ENCODE measurements around the gene CDC42BPB. TPM values are rescaled to one million over a fixed set of nuclear protein-coding genes. Genes with fewer than 3 reads are reported as not detected.

The CDC42BPB gene
- total RNA-seq, 1 donor from 2014 or later = 147 TPM

- DNase-seq (ENCODE audit: low read depth) = no peak
- no peak overlapping the region for H3K4me3 ChIP-seq (ENCODE audit: low read depth, low read length)
- TF ChIP-seq CTCF (IDR thresholded peaks at IDR 0.05; ENCODE audit: insufficient read depth, low read length, poor library complexity, severe bottlenecking) = peak; percentile 9
- H3K36me3 ChIP-seq (ENCODE audit: control insufficient read depth, insufficient read depth, low read length) = no peaks in the 10 kb centered on the region
- peaks cover 36% of the 10 kb centered on the region for H3K27me3 ChIP-seq (ENCODE audit: control insufficient read depth, insufficient read depth, low read length)
Observed at GRCh38 chr14:103099081-103099732, 41.9 kb upstream of the CDC42BPB start.

- DNase-seq (ENCODE audit: low read depth) = no peak
- H3K36me3 ChIP-seq (ENCODE audit: control insufficient read depth, insufficient read depth, low read length) = no peaks in the 10 kb centered on the region
- no peak overlapping the region for H3K4me3 ChIP-seq (ENCODE audit: low read depth, low read length)
- TF ChIP-seq CTCF (IDR thresholded peaks at IDR 0.05; ENCODE audit: insufficient read depth, low read length, poor library complexity, severe bottlenecking) = no peak
- peaks cover 27% of the 10 kb centered on the region for H3K27me3 ChIP-seq (ENCODE audit: control insufficient read depth, insufficient read depth, low read length)
Observed at GRCh38 chr14:103097994-103098957, 40.9 kb upstream of the CDC42BPB start.

- Histone ChIP-seq H3K27me3 (ENCODE audit: control insufficient read depth, insufficient read depth, low read length) (peaks cover 19% of the 10 kb centered on the region), H3K36me3 (ENCODE audit: control insufficient read depth, insufficient read depth, low read length) (no peaks in the 10 kb centered on the region), H3K4me3 (ENCODE audit: low read depth, low read length) (no peak overlapping the region)
- TF ChIP-seq CTCF (IDR thresholded peaks at IDR 0.05; ENCODE audit: insufficient read depth, low read length, poor library complexity, severe bottlenecking) = no peak
- DNase-seq (ENCODE audit: low read depth) = no peak
Observed at GRCh38 chr14:103097244-103097993, 40.1 kb upstream of the CDC42BPB start.

GRCh38 chr14:103096387-103096786, 39.0 kb upstream of the CDC42BPB start:
- Histone ChIP-seq H3K36me3 (ENCODE audit: control insufficient read depth, insufficient read depth, low read length) (no peaks in the 10 kb centered on the region), H3K4me3 (ENCODE audit: low read depth, low read length) (no peak overlapping the region), H3K27me3 (ENCODE audit: control insufficient read depth, insufficient read depth, low read length) (peaks cover 9% of the 10 kb centered on the region)
- no peak for TF ChIP-seq CTCF (IDR thresholded peaks at IDR 0.05; ENCODE audit: insufficient read depth, low read length, poor library complexity, severe bottlenecking)
- DNase-seq (ENCODE audit: low read depth) = no peak

GRCh38 chr14:103095210-103095778, 37.9 kb upstream of the CDC42BPB start:
- no peak overlapping the region for H3K4me3 ChIP-seq (ENCODE audit: low read depth, low read length)
- TF ChIP-seq CTCF (IDR thresholded peaks at IDR 0.05; ENCODE audit: insufficient read depth, low read length, poor library complexity, severe bottlenecking) = no peak

More at GRCh38 chr14:103095210-103095778, 37.9 kb upstream of the CDC42BPB start:
- DNase-seq (ENCODE audit: low read depth) = no peak
- Histone ChIP-seq H3K27me3 (ENCODE audit: control insufficient read depth, insufficient read depth, low read length) (peaks cover 7% of the 10 kb centered on the region), H3K36me3 (ENCODE audit: control insufficient read depth, insufficient read depth, low read length) (no peaks in the 10 kb centered on the region)
